Activated B cell treated with CpG ODN at 0.5 μM for 24 hours (primary cell): ENCODE measurements around the gene METTL23. TPM values are rescaled to one million over a fixed set of nuclear protein-coding genes. Genes with fewer than 3 reads are reported as not detected.

Source experiments
- ATAC-seq: fragments of 200-7000 bp; cut with Tn5 transposase; one replicate; pipeline ENCODE4 v1.10.0; 2021; ENCODE audit warnings: low read depth, mild to moderate bottlenecking, moderate library complexity
- CTCF ChIA-PET: fragments of 350-600 bp; sonication (Branson Sonifier 250); formaldehyde crosslinking; loops from one replicate; lab custom pipeline; 2021; ENCODE audit warnings: antibody characterized with exemption; lab: Charles Lee
- POLR2A ChIA-PET: fragments of 350-600 bp; sonication (Branson Sonifier 250); formaldehyde crosslinking; loops from one replicate; lab custom pipeline; 2021; ENCODE audit warnings: antibody characterized with exemption; lab: Charles Lee
- DNase-seq: peaks from one replicate; pipeline ENCODE4 v3.0.0; 2022
- H3K27ac Mint-ChIP-seq: one replicate; pipeline ENCODE4 v1.8.0; 2020; ENCODE audit warnings: mixed read lengths
- H3K27me3 Mint-ChIP-seq: one replicate; pipeline ENCODE4 v1.8.0; 2021; ENCODE audit warnings: mixed read lengths
- H3K36me3 Mint-ChIP-seq: one replicate; pipeline ENCODE4 v1.8.0; 2021; ENCODE audit warnings: low read depth, mixed read lengths
- H3K4me1 Mint-ChIP-seq: one replicate; pipeline ENCODE4 v1.8.0; 2021; ENCODE audit warnings: mixed read lengths
- H3K4me3 Mint-ChIP-seq: one replicate; pipeline ENCODE4 v1.8.0; 2020; ENCODE audit warnings: mild to moderate bottlenecking, mixed read lengths
- H3K9me3 Mint-ChIP-seq: one replicate; pipeline ENCODE4 v1.8.0; 2020; ENCODE audit warnings: mixed read lengths
- intact Hi-C: fragments of 100-400 bp; cut with micrococcal nuclease; formaldehyde crosslinking; loops from one replicate; pipeline ENCODE4 v1.15.1; 2024
- total RNA-seq: library from RNA; stranded (reverse); gene quantifications from 2 replicates; pipeline ENCODE4 v1.2.3, GENCODE V29; 2022
- TF ChIP-seq, protein P1 (sequence below): fragments of 200-600 bp; IDR thresholded peaks from one replicate; pipeline ENCODE4 v1.8.0; 2022; ENCODE audit warnings: antibody characterized with exemption, mild to moderate bottlenecking

METTL23 gene
- total RNA-seq, 1 donor from 2014 or later = 56.0 TPM

DNA sequence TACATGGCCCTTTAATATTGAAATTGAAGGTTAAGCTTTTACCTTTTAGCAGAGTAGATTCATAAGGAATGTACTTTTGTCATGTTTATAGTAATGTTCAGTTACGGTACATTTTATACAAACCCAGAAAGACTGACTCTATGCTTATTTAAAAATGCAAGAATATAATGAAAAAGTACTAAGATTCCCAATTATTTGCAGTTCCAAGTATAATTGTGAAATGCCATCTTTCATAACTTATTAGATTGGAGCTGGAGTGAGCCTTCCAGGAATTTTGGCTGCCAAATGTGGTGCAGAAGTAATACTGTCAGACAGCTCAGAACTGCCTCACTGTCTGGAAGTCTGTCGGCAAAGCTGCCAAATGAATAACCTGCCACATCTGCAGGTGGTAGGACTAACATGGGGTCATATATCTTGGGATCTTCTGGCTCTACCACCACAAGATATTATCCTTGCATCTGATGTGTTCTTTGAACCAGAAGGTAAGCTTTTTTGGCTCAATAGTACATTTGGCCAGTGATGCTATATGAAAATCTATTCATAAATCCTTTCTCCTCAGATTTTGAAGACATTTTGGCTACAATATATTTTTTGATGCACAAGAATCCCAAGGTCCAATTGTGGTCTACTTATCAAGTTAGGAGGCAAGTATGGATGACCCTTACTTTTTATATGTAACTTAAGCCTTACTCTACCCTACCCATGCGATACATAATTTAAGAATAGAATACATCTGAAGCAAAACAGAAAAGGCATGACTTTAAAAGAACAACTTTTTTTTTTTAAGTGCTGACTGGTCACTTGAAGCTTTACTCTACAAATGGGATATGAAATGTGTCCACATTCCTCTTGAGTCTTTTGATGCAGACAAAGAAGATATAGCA lies 6.3 kb downstream of the METTL23 start:
- H3K27me3 Mint-ChIP-seq = no peaks in the 10 kb centered on the region
- no peak for DNase-seq
- CTCF ChIA-PET = no interaction called here
- peak overlapping the region; percentile 97 for H3K4me3 Mint-ChIP-seq
- H3K27ac Mint-ChIP-seq = peak overlapping the region; percentile 53
- intact Hi-C loops = no loop called here
- ATAC-seq = no peak
- peaks cover 64% of the 10 kb centered on the region for H3K4me1 Mint-ChIP-seq
- TF ChIP-seq, protein P1, sequence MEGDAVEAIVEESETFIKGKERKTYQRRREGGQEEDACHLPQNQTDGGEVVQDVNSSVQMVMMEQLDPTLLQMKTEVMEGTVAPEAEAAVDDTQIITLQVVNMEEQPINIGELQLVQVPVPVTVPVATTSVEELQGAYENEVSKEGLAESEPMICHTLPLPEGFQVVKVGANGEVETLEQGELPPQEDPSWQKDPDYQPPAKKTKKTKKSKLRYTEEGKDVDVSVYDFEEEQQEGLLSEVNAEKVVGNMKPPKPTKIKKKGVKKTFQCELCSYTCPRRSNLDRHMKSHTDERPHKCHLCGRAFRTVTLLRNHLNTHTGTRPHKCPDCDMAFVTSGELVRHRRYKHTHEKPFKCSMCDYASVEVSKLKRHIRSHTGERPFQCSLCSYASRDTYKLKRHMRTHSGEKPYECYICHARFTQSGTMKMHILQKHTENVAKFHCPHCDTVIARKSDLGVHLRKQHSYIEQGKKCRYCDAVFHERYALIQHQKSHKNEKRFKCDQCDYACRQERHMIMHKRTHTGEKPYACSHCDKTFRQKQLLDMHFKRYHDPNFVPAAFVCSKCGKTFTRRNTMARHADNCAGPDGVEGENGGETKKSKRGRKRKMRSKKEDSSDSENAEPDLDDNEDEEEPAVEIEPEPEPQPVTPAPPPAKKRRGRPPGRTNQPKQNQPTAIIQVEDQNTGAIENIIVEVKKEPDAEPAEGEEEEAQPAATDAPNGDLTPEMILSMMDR = no peak
- no peaks in the 10 kb centered on the region for H3K9me3 Mint-ChIP-seq
- POLR2A ChIA-PET = interaction anchor here (0.6 to 1.0 kb wide), 3 partner anchors 20 to 358 kb away, joined by 3 to 5 read pairs (median 3); no protein-coding TSS in a partner anchor
- H3K36me3 Mint-ChIP-seq = peaks cover 76% of the 10 kb centered on the region

GRCh38 chr17:76733618-76733957 lies 6.9 kb downstream of the METTL23 start:
- no peaks in the 10 kb centered on the region for H3K9me3 Mint-ChIP-seq
- ATAC-seq (no peak), DNase-seq (no peak)
- peak overlapping the region; percentile 97 for H3K4me3 Mint-ChIP-seq
- TF ChIP-seq, protein P1 = no peak
- ChIA-PET POLR2A (interaction anchor here (0.6 to 1.0 kb wide), 2 partner anchors 206 to 727 kb away, joined by 3 to 5 read pairs; no protein-coding TSS in a partner anchor), CTCF (no interaction called here)
- peak overlapping the region; percentile 53 for H3K27ac Mint-ChIP-seq
- intact Hi-C loops = no loop called here
- no peaks in the 10 kb centered on the region for H3K27me3 Mint-ChIP-seq
- peaks cover 81% of the 10 kb centered on the region for H3K36me3 Mint-ChIP-seq
- peaks cover 64% of the 10 kb centered on the region for H3K4me1 Mint-ChIP-seq

DNA sequence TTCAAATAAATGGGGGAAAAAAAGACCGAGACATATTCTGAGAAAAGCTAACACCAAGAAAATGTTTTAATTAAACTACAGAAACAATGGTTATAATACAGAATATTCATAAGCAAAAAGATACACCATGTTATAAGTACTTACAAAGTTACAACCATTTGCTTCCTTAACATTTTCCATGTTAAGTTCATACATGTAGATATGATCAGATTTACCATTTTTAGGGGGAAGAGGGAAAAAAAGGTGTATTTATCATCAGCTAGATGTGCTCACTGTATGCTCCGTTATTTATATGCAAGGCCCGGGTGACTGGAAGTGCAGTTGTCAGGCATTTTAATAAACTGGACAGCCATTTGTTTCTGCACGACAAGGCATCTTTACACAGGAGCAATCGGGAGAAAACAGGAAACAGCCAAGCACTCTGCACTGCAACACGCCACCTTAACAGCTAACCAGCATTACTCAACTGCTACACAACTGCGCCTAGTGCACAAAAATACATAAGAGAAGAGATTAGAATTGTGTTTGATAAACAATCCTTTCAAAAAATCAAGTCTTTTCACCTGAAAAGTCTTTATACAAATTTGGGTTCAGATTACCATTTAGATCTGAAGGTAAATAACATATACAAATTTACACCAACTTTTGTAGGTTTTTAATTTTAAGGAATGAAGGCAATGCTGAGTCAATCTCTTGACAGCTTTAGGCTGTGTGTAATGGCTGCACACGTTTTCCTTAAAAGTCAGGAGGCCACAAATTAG lies 7.6 kb downstream of the METTL23 start:
- intact Hi-C loops = no loop called here
- ATAC-seq (no peak), DNase-seq (no peak)
- ChIA-PET CTCF (interaction anchor here (1.4 kb wide), 1 partner anchor 7 kb away, joined by 3 read pairs; the partner anchor contains the start of gene METTL23), POLR2A (interaction anchor here (0.6 to 6.2 kb wide), 4 partner anchors 7 to 726 kb away, joined by 3 to 218 read pairs (median 4); partner anchors contain the start of genes JMJD6 and METTL23)
- peak overlapping the region; percentile 97 for H3K4me3 Mint-ChIP-seq
- peak overlapping the region; percentile 88 for H3K27ac Mint-ChIP-seq
- TF ChIP-seq, protein P1 = no peak
- H3K9me3 Mint-ChIP-seq = no peaks in the 10 kb centered on the region
- H3K27me3 Mint-ChIP-seq = no peaks in the 10 kb centered on the region
- peaks cover 63% of the 10 kb centered on the region for H3K4me1 Mint-ChIP-seq
- peaks cover 80% of the 10 kb centered on the region for H3K36me3 Mint-ChIP-seq

DNA sequence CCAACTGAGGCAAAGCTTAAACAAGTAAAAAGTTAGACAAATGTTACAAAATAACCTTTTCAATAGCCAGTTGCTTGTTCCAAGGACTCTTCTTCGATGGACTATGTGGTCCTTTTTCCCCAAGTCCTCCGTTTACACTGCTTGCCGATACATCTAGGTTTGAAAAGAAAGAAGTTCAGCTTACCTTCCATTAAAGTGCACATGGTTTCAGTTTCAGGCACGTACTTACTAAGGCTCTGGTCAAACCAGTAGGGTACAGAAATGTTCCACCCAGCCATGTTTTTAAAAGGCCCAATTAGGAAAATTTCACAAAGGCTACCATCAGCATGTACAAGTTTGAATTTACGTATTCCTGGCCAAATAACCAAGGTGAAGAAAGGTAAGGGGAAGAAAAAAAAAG lies 8.4 kb downstream of the METTL23 start:
- peak overlapping the region; percentile 97 for H3K4me3 Mint-ChIP-seq
- TF ChIP-seq, protein P1 = no peak
- POLR2A ChIA-PET = interaction anchor here (0.5 to 6.2 kb wide), 6 partner anchors 8 to 586 kb away, joined by 3 to 218 read pairs (median 3); partner anchors contain the start of genes JMJD6 and METTL23
- CTCF ChIA-PET = interaction anchor here (1.4 kb wide), 1 partner anchor 8 kb away, joined by 3 read pairs; the partner anchor contains the start of gene METTL23
- intact Hi-C loops = loop anchor here (5.0 kb wide), 2 partner anchors 587 to 1328 kb away; partner anchors contain the start of gene GRB2
- peaks cover 74% of the 10 kb centered on the region for H3K36me3 Mint-ChIP-seq
- H3K27ac Mint-ChIP-seq = peak overlapping the region; percentile 88
- H3K9me3 Mint-ChIP-seq = no peaks in the 10 kb centered on the region
- no peak for ATAC-seq
- DNase-seq = no peak
- no peaks in the 10 kb centered on the region for H3K27me3 Mint-ChIP-seq
- H3K4me1 Mint-ChIP-seq = peaks cover 57% of the 10 kb centered on the region
